ENCODE data around the gene PCNA. TPM values are rescaled to one million over a fixed set of nuclear protein-coding genes. Genes with fewer than 3 reads are reported as not detected.

The PCNA gene
- total and polyA plus RNA-seq, 9 of the 15 experiments (the other 6 are each of a cell fraction or from before 2014, with no cell fraction given) = 213 to 390 (median 291) TPM

DNA sequence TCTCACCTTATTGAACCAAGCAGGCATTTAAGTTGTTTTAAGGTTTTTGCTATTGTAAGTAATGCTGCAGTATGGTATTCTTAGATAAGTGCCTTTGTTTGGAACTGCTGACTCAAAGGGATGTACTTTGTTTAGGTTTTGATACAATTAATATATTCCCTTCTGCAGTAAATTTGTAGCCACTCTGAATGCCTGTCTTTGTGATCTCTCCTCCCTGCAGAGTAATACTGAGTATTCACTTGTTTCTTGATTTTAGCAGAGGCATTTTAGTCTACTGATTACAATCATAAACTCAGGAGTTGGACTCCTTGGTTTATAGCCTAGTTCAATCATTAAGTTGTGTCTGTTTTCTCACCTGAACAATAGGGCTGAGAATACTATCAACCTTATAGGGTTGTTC lies 20.4 kb upstream of the PCNA start (continued):
- TF ChIP-seq CTBP1 (IDR thresholded peaks at IDR 0.05; ENCODE audit: borderline replicate concordance) (no peak), SRF (CRISPR knock-in tag; IDR thresholded peaks at IDR 0.05) (no peak), HLTF (IDR thresholded peaks at IDR 0.05) (no peak), RBBP5 (IDR thresholded peaks at IDR 0.05; ENCODE audit: borderline replicate concordance, insufficient read depth, low read length, poor library complexity, severe bottlenecking) (no peak), LCOR (CRISPR knock-in tag; IDR thresholded peaks at IDR 0.05) (no peak), ZNF699 (CRISPR knock-in tag; IDR thresholded peaks at IDR 0.05; ENCODE audit: insufficient replicate concordance) (no peak), ETS2 (tag; IDR thresholded peaks at IDR 0.05; ENCODE audit: borderline replicate concordance, poor library complexity, severe bottlenecking) (no peak)
- TF ChIP-seq, protein P1, sequence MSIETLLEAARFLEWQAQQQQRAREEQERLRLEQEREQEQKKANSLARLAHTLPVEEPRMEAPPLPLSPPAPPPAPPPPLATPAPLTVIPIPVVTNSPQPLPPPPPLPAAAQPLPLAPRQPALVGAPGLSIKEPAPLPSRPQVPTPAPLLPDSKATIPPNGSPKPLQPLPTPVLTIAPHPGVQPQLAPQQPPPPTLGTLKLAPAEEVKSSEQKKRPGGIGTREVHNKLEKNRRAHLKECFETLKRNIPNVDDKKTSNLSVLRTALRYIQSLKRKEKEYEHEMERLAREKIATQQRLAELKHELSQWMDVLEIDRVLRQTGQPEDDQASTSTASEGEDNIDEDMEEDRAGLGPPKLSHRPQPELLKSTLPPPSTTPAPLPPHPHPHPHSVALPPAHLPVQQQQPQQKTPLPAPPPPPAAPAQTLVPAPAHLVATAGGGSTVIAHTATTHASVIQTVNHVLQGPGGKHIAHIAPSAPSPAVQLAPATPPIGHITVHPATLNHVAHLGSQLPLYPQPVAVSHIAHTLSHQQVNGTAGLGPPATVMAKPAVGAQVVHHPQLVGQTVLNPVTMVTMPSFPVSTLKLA (conservative IDR thresholded peaks at IDR 0.05) = no peak

GRCh38 chr20:5136096-5136495 lies 16.3 kb upstream of the PCNA start:
- Histone ChIP-seq H3K9ac (ENCODE audit: insufficient read depth in 1 of 2, low read depth in 2 of 2, low read length in 2 of 2) (no peak overlapping the region), H3K4me1 (replicated peaks in 1 of 2; ENCODE audit: control insufficient read depth in 2 of 2, insufficient read depth in 2 of 2, low read length in 2 of 2) (peaks cover 0 to 4% of the 10 kb centered on the region in 2 experiments; a peak in 1 of 5 replicates), H3K4me2 (ENCODE audit: insufficient read depth, low read length) (no peak overlapping the region), H2AFZ (ENCODE audit: low read depth, low read length) (no peak overlapping the region), H3K79me2 (ENCODE audit: control insufficient read depth, insufficient read depth, low read length) (peaks cover 38% of the 10 kb centered on the region), H3K4me3 (no peak overlapping the region), H3K9me3 (replicated peaks; ENCODE audit: control insufficient read depth, insufficient read depth, low read depth, low read length) (no peaks in the 10 kb centered on the region), H3K36me3 (ENCODE audit: control insufficient read depth, insufficient read depth, low read length) (no peaks in the 10 kb centered on the region), H3K9me1 (ENCODE audit: control insufficient read depth, insufficient read depth, low read length) (no peaks in the 10 kb centered on the region), H4K20me1 (replicated peaks; ENCODE audit: control insufficient read depth, insufficient read depth, low read length) (no peaks in the 10 kb centered on the region), H3K27me3 (ENCODE audit: control insufficient read depth in 2 of 2, insufficient read depth in 2 of 2, low read length in 2 of 2) (no peaks in the 10 kb centered on the region), H3K27ac (ENCODE audit: extremely low read depth, low read depth, low read length) (no peak overlapping the region)
- 38% methylated on average over 4 of the region's 4 CpGs for WGBS (ENCODE audit: insufficient coverage, low coverage, missing lambda C conversion rate)
- DNase-seq (ENCODE audit: extremely low read depth in 1 of 4, low spot score in 3 of 4) (no peak), FAIRE-seq (no peak), ATAC-seq (no peak)
- ChIA-PET CTCF (ENCODE audit: low intra/inter-chr PET ratio) (no interaction called here), POLR2A (interaction anchor here (1.2 kb wide), 1 partner anchor 8 kb away, joined by 3 read pairs; no protein-coding TSS in a partner anchor)
- BruUV-seq (replicated peaks) = no TSS peak
- TF ChIP-seq TEAD1 (CRISPR knock-in tag; IDR thresholded peaks at IDR 0.05) (no peak), TRIM25 (IDR thresholded peaks at IDR 0.05; ENCODE audit: borderline replicate concordance) (no peak), PHB2 (IDR thresholded peaks at IDR 0.05; ENCODE audit: low read depth) (no peak)
- in situ Hi-C loops (cut with MboI) (no loop called here), intact Hi-C loops (cut with micrococcal nuclease) (no loop called here)

Data from K562 (cell line).